AG09319 (cell line): ENCODE results near the gene FAM81B.
"Not testable (repeated sequence)": the region's sequence is repeated elsewhere in the genome, so short reads cannot be mapped to it uniquely, and the experiment has no call there.

Source experiments
- DNase-seq: peaks from one replicate; pipeline ENCODE4 v3.0.0-alpha.2; 2010; ENCODE audit warnings: low read depth; ENCODE audit errors: extremely low read depth
- CTCF ChIP-seq: IDR thresholded peaks from 2 replicates; pipeline ENCODE4 v1.5.1; 2011; ENCODE audit warnings: low read depth, mild to moderate bottlenecking, inconsistent platforms, low read length, moderate library complexity

The FAM81B gene

GRCh38 chr5:95384485-95385213 is 6.5 kb upstream of the FAM81B start:
- TF ChIP-seq CTCF: no peak
- DNase-seq: no peak

- no peak for DNase-seq
- TF ChIP-seq CTCF: no peak
These were observed 5.8 kb upstream of the FAM81B start for GRCh38 chr5:95385334-95385733.

GRCh38 chr5:95391965-95392364 is 799 bp downstream of the FAM81B start:
- not testable (repeated sequence) for DNase-seq

- no peak for TF ChIP-seq CTCF
These were observed 1.5 kb downstream of the FAM81B start for GRCh38 chr5:95392593-95393182.

GRCh38 chr5:95393279-95393678 is 2.1 kb downstream of the FAM81B start:
- no peak for DNase-seq
- no peak for TF ChIP-seq CTCF

More at GRCh38 chr5:95392593-95393182, 1.5 kb downstream of the FAM81B start:
- DNase-seq: no peak

- no peak for DNase-seq
- no peak for TF ChIP-seq CTCF
These were observed 7.8 kb downstream of the FAM81B start for GRCh38 chr5:95398989-95399388.

- TF ChIP-seq CTCF: no peak
- DNase-seq: no peak
These were observed 10.5 kb downstream of the FAM81B start for GRCh38 chr5:95401626-95402025.

- no peak for TF ChIP-seq CTCF
- DNase-seq: no peak
These were observed 12.8 kb downstream of the FAM81B start for GRCh38 chr5:95403996-95404395.
